HPDE6-E6E7 (cell line): ENCODE measurements around the gene ATP10A.

Experiments
- DNase-seq: peaks from one replicate; pipeline ENCODE4 v3.0.0; 2011; ENCODE audit warnings: missing footprints; ENCODE audit errors: extremely low spot score

Gene ATP10A

DNA sequence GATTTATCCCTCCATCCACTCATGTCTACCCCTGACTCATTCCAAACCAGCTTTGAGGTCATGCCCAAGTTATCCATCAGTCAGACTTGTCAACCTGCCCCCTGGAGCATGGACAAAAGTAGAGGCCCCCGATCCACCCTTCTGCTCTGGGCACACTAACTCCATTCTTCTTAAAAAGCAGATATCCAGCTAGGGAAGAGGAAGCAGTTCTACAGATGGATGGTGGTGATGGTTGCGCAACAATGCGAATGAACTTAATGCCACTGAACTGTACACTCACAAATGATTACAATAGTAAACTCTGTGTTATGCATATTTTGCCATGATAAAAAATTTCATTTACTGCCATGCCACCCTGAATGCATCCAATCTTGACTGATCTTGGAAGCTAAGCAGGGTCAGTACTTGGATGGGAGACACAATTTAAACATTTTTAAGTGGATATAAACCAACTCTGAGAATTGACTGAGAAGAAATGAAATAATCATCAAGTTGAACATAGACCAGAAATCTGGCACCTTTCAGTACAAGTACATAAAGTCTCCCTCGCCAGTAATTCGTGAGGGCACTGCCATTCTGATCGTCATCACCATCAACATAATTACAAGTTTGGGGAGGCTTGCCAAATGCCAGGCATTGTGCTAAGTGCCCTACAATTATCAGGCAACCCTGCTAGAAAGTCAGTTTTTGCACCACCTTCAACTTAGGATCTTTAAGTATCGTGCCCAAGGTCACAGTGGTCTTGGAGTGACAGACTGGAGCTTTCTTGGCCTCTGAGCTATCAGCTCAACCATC, 124.8 kb downstream of the ATP10A start:
- no peak for DNase-seq

DNA sequence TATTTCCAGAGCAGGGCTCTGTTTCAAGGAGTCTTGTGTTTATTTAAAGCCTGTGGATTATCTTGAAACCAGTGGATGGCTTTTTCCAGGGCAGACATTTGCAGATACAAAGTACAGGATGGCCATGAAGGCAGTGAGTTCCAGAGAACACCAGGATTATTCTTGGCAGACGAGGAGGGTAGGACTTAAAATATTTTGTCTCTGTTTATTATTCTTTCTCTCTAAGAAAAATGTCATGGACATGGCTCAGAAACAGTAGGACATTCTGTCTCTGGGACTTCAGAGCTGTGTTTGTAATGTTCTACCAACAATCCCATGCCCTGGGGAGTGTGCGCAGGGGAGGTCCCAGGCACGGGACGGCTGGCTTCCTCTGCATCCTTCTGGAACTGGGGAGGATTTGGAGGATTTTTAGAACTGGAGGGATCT, 125.9 kb downstream of the ATP10A start:
- DNase-seq = no peak

DNA sequence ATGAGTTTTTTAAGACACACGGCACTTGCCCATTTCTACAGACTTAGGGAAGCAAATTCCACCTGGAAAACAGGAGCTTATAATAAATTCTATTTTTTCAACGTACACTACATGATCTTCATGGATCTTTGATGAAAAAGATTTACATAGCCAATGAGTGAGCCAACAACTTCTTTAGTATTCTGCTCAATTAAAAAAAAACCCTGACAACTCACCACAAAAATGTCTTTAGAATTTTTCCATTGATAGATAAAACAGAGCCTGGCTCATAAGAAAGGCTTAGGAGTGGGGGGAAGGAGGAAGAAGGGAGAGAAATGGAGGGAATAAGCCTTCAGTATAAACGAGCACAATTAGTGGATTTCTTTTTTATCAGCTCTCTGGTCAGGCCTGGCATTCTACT, 126.7 kb downstream of the ATP10A start:
- no peak for DNase-seq

DNA sequence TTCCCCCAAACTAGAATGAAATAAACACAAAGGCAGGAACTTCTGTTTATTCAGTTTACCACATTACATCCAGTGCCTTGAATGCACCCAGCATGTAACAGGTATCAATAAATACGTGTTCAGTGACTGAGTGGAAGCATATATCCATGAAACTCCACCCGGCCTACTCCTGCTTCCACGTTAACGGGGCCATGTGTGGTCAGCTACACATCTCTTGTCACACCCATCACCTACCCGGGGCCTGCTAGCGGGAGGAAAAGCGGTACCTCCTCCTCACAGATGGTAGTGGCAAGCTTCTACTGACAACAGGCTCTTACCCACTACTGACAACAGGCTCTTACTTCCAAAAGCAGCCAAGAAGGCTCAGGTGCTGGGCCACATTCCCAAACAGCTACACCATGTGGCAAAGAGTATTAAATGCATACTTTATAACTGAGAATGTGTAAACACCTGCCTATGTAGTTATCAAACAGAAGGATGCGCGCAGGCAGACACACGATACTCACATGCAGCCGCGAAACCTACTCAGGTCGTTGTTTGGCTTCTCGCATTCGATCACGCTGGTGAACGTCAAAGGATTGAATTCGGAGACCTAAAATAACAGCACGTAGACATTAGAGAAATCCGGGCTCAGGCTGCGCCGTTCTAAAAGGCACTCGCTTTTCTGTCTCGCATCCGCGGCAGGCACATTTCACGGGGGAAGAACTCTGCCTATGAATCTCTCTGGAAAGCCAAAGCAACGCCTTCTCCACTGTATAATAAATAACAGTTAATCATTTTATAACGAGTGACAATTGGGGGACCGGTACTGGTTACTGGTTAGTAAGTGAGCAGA, 127.4 kb downstream of the ATP10A start:
- DNase-seq = no peak

DNA sequence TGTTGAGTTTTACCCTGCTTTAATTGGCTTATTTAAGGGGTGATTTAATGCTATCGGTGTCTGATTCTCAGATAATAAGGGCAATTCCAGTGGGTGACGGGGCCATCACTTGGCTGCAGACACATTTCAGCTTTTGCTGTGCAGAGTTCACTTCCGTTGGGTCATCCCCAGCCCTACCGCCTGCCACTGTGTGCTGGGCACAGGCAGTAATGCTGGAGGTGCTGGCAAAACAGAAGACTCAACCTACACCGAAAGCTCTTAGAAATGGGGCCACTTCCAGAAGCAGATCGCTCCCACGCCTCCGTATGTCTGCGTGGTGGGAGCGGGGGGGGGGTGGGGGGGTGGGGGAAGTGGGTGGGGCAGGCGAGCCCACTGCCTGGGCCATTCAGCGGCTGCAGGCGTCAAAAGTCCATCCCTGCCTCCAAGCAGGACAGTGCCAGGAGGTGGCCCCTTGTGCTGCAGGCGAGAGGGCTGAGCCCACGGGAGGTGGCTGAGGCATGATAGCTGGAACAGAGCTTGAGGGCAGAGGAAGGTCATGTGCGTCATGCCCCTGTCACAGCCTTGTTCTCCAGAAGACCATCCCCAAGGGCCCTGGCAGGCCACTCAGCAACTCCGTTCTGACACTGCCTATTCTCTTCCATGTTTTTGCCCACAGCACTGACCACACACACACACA, 128.3 kb downstream of the ATP10A start:
- no peak for DNase-seq

DNA sequence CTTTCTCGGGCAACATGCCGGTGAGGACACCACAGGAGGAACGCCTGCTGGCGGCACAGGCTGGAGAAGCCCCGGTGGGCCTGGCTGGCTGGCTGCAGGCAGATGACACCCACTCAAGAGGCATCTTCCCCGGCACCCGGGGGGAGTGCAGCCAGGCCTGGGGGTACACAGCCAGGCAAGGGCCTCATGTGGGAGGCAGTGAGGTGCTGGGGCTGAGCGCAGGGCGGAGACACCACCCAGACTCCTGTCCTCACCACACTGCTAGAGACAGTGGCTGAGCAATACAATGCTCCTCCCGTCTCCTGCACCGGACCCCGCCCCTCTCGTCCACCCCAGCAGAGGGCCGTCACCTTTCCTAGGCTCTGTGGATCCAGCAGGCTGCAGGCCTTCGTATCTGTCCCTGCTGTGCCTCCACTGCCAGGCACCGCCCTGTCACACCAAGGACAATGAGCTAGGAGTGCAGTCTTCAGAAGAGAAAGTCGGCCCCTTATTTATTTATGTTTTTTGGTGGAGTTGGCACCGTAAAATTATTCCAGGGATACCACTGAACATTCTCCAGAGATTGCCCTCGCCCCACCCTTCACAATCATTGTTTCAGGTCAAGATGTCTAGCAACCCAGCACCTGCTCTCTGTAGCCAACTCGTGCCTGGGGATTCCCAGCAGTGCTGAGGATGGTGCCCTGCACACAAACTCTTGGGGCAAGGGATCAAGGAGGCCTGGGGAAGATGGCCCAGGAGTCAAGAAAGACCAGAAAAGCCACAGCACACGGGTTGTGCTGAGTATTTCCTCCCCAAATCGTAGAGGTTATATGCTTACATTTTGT, 129.1 kb downstream of the ATP10A start:
- DNase-seq = no peak

DNA sequence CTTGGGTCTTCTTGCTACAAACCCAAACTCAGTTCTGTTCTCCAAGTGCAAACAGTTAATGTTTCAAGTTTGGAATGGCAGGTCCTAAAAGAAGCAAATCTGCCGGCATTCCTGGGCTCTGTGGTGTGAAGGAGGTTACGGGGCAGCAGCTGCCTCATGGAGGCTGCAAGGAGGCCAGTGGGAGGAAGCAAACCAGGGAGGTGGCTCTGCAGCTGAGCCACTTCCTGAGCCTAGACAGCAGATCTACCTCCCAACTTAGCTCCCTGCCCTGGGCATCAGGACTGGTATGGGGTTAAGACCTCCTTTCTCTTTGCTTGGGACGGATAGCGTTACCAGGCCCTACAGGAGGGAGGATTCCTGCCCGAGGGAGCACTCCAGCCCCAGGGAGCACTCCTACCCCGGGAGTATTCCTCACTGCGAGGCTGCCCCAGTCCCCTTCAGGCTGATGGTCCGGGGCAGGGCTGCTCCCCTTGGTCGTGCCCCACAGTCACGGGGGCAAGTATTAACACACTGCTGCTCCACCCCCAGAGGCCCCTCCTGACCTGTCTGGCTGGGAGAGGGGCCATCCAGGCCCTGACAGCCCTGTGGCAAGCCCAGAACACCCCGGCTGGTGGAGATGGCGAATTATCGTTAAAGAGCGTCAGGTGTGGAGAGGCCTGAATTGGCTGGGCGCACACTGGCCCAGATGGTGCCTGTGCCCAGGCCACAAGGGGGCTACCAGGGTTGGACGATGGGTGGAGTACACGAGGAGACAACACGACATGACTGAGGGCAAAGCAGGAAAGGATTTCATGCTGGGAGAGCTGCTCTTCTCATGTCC, 129.9 kb downstream of the ATP10A start:
- DNase-seq = no peak

DNA sequence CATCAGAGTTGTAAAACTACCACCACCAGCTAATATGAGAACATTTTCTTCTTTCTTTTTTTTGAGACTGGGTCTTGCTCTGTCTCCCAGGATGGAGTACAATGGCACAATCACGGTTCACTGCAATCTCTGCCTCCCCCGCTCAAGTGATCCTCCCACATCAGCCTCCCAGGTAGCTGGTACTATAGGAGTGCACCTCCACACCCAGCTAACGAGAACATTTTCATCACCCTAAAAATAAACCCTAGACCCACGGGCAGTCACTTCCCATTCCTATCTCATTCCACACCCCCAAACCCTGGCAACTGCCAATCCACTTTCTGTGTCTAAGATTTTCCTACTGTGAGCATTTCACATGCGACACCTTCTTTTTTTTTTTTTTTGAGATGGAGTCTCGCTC, 130.9 kb downstream of the ATP10A start:
- DNase-seq = no peak

DNA sequence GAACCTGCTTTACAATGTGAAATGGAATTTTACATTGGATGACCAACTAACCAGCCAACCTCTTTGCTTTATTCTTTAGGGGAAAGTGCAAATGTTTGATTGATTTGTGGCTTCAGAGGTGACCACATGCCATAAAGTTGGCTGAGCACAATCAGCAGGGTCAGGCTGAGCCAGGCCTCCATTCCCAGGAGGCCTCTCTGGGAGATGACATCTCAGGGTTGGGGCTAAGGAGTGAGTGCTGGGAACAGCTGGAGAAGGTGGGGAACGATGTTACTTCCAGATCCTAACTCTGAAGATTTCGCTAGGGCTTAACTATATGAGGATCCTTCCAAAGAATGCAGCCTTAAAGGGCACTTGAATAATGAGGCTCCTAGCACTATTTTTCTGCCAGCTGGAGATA, 131.7 kb downstream of the ATP10A start:
- DNase-seq = no peak

DNA sequence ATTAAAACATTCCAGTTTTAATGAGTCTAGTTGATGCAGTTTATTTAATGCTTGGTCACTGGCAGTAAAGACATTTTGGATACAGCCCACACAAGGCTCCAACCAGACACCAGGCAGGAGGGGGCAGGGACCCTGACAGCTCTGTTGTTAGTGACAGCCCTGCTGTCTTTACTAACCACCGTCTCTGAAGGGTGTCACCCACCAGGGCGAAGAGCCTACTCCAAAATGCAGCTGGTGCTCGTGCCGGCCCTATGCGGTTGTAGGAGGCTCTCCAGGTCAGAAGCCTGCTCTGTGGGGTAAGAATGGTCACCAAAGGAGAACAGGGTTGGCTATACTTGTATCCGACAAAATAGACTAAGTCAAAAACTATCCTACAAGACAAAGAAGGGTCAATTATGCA, 132.2 kb downstream of the ATP10A start:
- no peak for DNase-seq

DNA sequence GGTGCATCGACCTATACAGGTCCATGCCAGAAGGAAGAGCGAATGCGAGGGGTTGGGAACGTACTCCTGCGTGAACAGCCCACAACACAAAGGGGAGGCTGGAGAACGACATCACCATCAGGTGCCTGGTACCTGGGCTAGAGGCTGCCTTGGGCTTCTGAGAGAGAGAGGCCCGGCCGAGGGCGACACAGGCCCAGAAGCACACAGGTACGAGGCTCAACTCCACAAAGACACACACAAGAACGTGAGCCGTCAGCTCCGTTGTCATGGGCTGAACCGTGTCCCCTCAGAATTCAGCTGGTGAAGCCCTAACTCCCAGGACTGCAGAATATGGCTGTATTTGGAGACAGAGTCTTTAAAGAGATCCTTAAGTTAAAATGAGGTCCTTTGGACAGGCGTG, 134.3 kb downstream of the ATP10A start:
- DNase-seq = no peak

DNA sequence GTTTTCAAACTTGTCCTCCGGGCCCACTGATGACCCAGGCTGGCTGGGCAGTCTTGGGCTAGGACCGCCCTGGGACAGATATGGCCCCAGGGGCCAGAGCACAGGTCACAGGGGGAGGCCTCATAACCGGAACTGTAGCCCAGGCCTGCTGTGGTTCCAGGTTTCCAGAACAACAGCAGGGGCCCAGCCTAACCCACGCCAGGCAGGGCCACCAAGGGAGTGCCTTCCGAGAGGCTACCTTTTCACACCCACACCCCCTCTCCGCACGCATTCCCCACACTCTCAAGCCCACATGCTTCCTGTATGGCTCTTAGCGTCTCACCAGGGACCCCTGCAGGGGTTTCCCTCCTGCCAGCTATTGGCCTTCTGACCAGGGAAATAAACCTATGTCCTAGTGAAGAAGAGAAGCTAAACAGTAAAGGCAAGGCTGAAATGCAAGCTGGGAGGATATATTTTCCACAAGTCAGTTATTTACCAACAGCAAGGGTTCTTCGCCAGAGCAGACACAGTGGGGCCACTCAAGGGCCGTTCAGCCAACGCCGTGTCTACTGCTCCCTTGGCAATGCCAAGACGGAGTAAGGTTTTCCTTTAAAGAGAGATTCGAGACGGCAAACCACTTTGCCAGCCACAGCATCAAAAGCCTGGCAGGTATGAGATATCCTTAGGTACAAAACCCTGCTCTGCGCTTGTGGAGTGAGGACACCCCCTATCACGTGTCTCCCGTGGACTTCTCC, 135.1 kb downstream of the ATP10A start:
- DNase-seq = no peak

DNA sequence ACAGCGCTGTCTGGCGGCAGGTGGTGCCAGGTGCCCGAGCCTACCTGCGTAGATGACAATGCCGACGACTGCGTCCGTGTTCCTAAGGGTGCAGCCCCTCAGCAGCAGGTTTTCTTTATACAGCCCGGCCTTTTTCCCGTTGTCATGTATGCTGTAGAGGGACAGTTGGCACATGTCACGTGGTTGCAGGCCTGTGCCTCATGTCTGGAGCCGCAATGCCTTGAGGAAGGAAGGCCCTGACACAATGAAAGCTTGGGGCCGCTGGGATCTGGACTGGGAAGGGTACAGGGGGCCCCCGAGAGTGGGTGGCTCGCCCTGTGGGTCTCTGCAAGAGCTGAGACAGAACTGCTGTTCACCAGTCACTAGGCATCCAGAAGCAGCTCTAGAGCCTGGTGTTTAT, 136.0 kb downstream of the ATP10A start:
- DNase-seq = no peak

DNA sequence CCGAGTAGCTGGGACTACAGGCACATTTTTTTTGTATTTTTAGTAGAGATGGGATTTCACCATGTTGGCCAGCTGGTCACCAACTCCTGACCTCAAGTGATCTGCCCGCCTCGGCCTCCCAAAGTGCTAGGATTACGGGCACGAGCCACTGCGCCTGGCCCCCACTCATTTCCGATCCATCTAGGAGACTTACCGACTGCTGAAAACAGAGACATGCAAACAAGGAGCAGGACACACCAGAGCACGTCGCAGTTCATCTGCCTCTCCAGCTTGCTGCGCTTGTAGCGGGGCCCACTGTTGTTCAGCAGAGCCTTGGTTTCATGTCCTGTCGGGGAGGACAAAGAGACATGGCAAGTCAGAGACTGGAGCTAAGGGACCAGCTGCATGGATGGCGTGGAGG, 137.4 kb downstream of the ATP10A start:
- no peak for DNase-seq

DNA sequence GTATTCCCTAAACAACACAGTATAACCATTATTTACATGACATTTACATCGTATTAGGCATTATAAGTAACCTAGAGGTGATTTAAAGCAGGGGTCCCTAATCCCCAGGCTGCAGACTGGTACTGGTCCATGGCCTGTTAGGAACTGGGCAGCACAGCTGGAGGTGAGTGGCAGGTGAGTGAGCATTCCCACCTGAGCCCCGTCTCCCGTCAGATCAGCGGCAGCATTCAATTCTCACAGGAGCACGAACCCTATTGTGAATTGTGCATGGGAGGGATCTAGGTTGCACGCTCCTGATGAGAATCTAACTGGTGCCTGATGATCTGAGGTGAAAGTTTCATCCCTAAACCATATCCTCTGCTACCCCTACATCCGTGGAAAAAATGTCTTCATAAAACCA, 138.2 kb downstream of the ATP10A start:
- DNase-seq = no peak

DNA sequence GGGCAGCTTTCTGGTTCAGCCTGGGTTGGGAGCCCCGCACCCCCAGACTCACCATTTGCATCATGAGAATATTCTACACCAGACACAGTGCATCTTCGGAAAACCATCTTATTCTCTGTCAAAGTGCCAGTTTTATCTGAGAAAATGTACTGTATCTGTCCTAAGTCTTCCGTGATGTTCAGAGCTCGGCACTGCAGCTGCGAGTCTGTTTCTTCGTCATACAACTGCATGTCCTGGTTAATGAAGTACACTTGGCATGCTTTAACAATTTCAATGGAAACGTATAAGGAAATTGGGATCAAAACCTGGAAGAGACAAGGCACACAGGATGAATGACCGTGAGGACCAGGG, 141.5 kb downstream of the ATP10A start:
- no peak for DNase-seq

DNA sequence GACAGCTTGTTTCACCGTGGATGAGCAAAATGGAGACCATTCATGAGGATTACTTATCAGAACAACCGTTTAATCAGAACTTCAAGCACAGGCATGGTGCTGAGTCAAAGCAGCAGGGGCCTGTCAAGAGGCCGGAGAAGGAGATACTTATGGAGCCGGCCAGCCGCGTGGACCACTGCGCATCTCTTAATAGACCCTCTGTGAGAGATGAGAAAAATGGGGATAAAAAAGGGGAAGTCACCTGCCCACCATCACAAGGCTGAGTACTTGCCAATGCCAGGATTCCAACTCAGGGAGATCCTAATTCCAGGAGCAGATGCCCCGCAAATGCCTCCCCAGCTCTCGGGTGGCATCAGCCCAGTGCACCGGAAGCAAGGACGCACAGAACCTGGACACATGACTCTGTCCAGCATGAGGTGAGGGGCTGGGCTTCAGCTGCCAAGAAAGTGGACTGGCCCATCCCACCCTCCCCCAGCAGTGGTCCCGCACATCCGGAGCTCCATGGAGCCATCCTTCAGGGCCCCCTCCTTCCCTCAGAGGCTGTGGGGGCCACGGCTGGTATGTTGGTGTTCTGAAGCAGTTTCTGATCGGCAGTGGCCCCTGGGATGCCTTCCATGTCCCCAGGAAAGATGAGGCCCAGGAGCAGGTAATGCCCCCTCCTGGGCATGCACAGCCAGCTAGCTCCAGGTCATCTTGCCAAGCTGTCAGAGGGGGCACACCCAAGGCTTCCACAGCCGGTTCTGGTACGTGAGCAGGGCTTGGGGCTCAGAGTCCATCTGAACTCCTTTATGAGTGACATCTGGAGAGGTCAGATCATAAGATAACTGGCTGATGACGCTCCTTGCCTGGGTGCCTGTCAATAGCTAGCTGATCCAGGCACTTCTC, 143.8 kb downstream of the ATP10A start:
- DNase-seq = no peak

DNA sequence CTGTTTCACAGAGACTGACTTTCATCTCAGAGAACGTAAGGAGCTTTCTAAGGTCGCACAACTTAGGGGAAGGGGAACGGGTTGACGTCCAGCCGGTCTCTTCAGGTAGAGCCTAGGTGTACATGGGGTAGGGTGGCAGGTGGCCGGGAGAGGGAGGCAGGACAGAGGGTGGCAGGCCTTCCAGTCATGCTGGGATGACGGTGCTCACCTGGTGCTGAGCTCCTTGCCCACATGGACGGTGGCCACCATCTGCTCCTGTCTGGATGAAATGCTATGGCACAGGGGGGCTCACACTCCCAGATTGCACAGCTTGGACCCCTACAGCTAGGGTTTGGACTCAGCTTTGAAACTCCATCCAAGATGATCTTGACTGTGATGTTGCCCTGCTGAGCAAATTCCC, 144.5 kb downstream of the ATP10A start:
- no peak for DNase-seq

DNA sequence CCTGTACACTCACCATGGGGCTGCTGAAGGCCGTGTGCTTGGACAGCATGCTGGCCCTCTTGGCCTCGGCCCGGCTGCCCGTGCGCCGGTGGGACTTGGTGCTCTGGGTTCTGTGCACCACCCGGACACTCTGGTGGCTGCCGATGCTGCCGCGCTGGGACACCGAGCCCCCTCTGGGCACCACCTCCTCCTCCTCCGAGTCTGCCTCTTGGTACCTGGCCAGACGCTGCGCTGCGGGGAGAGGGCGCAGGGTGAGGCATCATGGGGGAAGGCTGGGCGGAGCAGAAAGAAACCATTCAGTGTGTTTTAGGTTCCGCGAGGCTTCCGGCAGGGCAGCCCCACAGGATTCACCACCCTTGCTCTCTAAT, 145.0 kb downstream of the ATP10A start:
- DNase-seq = no peak
